Measurements from ENCODE around the gene RNF31.
"Not testable (repeated sequence)": the region's sequence is repeated elsewhere in the genome, so short reads cannot be mapped to it uniquely, and the experiment has no call there.

The RNF31 gene

DNA sequence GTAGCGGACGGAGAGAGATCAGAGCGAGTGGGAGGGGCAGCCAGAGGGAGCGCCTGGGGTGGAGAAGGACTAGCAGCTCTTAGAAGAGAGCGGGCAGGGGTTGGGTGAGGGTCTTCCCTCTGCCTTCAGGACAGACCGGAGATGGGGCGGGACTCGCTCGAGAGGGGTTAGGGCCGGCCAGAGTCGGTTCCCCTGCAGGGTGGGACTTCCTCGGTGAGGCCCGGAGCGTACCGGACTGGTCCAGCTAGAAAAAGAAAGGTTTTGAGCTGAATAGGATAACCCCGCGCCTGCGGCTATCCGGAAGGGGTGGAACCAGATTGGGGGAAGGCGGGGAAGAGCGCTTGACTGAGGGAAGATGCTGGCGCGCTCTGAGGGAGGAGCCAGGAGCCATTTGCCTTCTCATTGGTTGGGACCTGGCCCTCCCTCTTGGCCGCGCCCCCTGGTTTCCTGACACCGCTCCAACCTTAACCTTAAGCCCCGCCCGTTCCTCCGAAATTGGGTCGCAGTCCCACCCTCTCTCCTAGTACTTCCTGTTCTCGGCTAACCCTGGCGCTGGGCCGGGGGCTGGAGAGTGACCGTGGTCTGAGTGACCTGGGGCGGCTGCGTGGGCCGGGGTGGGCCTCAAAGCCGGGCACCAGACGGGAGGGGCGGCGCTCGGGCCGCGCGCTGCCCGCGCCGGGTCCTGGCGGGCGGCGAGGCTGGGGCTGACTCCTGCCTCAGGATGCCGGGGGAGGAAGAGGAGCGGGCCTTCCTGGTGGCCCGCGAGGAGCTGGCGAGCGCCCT is at the start of gene RNF31:
Gene RNF31, plus strand, starts transcription at position 521 of the 783 bp plus-strand sequence. Its CDS starts 201 bp downstream, at position 722.
- peak; percentile 95 for DNase-seq (ENCODE audit: low read depth)

DNA sequence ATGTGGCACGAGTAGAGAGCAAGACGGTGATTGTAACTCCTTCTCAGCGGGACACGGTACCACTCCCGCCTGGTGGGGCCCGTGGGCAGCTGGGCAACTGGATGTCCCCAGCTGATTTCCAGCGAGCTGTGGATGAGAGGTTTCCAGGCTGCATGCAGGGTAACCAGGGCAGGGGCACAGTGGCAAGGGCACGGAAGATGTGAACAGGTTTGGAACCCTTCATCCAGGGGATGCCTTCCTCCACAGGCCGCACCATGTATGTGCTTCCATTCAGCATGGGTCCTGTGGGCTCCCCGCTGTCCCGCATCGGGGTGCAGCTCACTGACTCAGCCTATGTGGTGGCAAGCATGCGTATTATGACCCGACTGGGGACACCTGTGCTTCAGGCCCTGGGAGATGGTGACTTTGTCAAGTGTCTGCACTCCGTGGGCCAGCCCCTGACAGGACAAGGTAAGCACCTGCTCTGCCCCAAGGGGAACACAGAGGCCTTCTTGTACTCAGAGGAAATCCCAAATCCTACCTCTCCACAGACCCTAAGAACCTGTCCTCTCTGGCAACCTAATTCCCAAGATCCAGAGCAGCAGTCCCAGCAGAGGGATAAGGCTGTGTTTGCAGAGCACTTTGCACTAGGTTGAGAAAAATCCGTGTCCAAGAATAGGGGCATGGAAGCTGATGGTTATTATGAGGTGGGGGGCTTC is 48.9 kb upstream of the RNF31 start:
- DNase-seq (ENCODE audit: low read depth): no peak

DNA sequence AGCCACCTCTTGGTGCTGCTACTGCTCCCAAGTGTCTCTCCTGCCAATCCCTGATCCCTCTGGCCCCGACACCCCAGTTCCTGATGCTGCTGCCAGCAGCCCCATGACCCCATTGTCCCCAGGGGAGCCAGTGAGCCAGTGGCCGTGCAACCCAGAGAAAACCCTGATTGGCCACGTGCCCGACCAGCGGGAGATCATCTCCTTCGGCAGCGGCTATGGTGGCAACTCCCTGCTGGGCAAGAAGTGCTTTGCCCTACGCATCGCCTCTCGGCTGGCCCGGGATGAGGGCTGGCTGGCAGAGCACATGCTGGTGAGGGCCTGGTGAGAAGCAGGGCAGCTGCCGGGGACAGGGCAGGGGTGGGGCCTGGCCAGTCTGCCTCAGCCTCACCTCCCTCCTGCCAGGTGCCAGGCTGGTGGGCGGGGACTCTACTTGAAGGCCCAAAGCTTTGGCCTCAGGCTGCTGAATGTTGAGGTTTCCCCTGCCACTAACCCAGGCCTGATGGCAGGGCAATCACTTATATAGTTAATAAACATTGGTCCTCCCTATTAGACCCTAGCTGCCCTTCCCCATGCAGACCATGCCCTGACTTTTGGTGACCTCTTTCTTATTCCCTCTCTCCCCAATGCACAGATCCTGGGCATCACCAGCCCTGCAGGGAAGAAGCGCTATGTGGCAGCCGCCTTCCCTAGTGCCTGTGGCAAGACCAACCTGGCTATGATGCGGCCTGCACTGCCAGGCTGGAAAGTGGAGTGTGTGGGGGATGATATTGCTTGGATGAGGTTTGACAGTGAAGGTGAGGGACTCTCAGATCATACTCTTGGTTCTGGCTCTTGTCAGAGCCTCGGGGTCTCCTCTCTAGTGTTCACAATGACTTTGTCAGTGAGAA is 48.1 kb upstream of the RNF31 start:
- DNase-seq (ENCODE audit: low read depth): no peak

DNA sequence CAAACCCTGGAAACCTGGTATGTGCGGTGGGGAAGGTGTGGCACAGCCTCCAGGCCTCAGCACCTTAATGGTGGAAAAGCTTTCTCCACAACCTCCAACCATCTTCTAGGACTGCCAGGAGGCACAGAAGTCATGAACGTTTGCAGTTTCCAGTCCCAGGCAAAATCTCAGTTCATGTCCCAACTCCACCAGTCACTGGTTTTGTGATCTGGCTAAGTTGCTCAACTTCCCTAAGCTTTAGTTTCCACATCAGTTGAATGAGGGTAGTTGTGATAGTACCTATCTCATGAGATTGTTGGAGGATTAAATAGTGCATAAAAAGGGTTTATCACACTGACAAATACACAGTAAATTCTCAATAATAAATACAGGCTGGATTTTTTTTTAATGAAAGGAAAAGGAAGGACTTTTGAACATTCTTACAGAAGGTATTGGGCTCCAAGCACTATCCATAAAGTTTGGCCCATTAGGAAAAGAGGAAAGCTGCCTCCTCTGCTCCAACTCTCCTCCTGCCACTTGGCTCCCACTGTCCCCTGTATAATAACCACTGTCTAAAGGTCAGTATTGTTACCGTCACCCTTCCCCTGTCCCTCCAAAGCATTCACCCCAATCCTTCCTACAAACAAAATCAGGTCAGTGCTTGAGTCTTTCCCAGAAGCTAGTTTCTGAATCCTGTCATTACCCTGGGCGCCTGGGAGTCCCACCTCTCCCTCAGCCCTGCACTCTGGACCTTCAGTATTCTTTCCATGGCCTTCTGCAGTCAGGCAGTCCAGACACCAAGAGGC is 46.9 kb upstream of the RNF31 start:
- no peak for DNase-seq (ENCODE audit: low read depth)

DNA sequence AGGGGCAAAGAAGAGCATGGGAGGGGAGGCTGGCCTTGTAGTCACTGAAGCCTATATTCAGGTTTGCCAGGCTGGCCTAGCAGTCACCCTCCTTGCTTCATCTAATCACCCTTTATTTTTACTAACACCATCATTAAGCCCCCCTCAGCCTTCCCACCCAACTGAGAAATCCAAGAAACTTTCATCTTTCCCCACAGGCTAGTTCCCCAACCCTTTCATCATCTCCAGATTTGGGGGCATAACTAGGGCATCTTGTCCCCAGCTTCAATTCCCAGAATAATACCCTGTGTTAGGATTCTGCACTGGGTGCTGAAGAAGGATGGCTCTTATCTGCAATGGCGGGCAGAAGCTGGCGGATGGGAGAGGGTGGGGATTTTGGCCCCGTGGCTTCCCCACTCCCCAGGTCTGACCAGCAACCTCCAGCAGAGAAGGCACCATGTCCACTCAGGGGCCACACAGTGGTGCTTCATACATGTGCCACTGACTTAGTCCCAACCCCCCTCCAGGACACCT is 46.3 kb upstream of the RNF31 start:
- no peak for DNase-seq (ENCODE audit: low read depth)

DNA sequence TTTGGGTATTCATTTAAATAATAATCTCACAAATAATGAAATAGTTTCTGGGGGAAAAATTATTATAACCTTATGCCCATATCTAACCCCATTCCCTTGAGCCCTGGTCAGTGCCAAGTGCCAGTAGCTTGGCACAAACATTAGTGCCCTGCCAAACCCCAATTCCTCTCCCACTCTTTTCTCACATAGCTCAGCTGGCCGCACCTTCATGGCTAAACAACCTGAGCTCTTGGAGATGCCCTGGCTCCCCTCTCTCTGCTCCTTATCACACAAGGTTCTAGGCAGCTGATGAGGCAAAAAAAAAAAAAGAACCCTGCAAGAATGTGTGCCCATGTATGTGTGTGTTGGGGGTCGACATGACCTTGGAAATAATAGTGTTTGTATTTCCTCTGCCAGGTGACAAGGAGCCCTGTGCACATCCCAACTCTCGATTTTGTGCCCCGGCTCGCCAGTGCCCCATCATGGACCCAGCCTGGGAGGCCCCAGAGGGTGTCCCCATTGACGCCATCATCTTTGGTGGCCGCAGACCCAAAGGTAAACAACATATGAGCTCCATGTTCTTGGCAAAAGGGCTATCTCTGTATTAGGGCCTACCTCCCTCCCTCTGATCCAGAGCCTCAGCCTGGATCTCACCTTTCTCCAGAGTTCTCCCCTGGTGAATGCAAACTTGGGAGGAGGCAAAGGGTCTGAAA is 44.8 kb upstream of the RNF31 start:
- DNase-seq (ENCODE audit: low read depth): no peak

DNA sequence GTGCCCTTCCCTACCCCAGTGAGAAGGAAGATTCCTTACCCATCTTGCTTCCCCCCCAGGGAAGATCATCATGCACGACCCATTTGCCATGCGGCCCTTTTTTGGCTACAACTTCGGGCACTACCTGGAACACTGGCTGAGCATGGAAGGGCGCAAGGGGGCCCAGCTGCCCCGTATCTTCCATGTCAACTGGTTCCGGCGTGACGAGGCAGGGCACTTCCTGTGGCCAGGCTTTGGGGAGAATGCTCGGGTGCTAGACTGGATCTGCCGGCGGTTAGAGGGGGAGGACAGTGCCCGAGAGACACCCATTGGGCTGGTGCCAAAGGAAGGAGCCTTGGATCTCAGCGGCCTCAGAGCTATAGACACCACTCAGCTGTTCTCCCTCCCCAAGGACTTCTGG is 43.8 kb upstream of the RNF31 start:
- no peak for DNase-seq (ENCODE audit: low read depth)

DNA sequence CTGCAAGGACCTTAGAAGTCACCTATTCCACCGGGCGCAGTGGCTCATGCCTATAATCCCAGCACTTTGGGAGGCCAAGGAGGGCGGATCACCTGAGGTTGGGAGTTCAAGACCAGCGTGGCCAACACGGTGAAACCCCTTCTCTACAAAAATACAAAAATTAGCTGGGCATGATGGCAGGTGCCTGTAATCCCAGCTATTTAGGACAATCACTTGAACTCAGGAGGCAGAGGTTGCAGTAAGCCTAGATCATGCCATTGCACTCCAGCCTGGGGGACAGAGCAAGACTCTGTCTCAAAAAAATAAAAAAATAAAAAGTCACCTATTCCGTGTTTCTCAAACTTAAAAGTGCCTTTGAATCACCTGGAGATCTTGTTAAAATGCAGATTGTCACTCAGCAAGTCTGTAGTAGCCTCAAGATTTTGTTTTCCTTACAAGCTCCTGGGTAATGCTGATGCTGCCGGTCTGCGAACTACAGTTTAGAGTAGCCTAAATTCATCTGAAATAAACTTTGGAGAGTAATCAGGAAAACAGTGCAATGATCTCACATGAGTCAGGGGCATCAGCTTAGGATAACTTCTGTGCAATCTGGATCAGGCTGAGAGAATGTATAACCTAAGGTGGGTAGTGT is 41.6 kb upstream of the RNF31 start:
- not testable (repeated sequence) for DNase-seq (ENCODE audit: low read depth)

DNA sequence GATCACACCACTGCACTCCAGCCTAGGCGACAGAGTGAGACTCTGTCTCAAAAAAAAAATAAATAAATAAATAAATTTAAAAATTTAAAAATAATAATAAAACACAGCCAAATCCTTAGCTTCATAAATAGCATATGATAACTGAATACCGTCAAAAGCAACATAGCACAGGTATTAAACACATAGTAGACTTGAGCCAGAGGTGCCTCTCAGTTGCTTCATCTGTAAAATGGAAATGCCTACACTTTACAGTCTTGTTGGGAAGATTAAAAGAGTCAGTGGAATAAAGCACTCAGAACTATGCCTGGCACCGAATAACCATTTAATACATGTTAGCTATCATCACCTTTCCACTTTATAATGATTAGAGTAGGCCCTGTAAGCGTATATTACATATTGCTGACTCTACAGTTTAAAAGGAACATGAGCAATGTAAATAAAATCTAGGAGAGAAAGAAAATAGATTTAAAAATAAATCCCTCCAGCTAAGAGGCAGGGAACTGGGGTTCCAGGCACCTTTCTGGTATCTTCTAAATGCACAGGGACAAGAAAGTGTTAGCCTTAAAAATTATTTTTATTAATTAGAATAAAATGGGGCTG is 40.5 kb upstream of the RNF31 start:
- DNase-seq (ENCODE audit: low read depth): no peak

DNA sequence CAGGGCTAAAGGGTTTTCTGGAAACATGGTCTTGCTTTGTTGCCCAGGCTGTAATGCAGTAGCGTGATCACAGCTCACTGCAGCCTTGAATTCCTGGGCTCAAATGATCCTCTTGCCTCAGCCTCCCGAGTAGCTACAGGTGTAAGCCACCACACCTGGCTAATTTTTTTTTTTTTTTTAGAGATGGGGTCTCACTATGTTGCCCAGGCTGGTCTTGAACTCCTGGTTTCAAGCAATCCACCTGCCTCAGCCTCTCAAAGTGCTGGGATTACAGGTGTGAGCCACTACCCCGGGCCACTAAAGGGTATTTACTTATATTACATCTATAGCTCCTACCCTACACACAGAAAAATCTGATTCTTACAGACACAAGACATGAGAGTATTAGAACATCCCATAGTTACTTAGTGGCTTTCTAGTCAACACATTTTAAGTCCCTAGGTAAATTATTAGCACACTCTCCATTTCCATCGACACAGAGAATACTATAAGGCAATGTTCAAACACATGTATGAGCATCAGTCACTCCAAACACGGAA is 38.9 kb upstream of the RNF31 start:
- no peak for DNase-seq (ENCODE audit: low read depth)

DNA sequence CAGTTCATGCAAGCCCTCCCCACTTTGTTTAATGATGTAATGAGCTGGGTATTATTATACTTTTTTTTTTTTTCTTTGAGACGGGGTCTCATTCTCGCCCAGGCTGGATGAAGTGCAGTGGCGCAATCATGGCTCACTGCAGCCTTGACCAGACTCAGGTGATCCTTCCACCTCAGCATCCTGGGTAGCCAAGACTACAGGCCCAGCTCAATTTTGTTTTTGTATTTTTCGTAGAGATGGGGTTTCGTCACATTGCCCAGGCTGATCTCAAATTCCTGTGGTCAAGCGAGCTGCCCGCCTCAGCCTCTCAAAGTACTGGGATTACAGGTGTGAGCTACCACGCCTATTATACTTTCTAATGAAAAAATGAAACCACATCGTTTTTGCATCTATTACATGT is 37.2 kb upstream of the RNF31 start:
- no peak for DNase-seq (ENCODE audit: low read depth)

DNA sequence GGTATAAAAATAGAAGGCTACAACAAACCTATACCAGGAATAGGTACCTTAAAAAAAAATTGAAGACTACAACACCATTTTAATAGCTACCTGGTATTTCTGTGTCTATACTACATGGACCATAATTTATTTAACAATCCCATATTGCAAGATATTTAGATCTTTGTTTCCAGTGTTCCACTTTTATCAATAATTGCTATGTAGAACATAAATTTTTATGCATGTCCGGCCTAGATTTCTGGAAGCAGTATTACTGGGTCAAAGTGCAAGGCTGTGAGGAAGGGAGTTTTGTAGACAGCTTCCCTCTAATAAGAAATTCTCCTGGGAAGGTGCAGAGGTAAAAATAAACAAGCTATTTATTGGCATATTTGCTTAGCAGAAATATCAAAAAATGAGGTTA is 36.8 kb upstream of the RNF31 start:
- no peak for DNase-seq (ENCODE audit: low read depth)

DNA sequence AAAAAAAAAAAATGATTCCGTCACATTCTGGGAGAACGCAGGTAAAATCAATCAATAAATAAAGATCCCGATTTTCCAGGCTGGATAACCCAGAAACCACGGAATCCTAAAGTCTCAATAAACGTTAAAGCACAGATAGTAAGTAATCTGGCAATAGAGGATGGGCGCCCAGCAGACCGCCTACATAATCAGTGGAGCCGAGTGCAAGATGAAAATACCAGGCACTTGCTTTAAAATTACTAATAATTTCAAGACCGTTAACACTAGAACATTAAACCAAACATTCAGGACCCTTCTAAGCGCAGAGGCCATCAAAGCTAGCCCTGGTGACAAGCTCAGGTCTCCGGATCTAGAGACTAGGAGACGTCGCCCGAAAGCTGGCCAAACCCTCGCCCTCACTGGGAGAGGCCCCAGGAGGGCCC is 33.9 kb upstream of the RNF31 start:
- DNase-seq (ENCODE audit: low read depth): no peak

DNA sequence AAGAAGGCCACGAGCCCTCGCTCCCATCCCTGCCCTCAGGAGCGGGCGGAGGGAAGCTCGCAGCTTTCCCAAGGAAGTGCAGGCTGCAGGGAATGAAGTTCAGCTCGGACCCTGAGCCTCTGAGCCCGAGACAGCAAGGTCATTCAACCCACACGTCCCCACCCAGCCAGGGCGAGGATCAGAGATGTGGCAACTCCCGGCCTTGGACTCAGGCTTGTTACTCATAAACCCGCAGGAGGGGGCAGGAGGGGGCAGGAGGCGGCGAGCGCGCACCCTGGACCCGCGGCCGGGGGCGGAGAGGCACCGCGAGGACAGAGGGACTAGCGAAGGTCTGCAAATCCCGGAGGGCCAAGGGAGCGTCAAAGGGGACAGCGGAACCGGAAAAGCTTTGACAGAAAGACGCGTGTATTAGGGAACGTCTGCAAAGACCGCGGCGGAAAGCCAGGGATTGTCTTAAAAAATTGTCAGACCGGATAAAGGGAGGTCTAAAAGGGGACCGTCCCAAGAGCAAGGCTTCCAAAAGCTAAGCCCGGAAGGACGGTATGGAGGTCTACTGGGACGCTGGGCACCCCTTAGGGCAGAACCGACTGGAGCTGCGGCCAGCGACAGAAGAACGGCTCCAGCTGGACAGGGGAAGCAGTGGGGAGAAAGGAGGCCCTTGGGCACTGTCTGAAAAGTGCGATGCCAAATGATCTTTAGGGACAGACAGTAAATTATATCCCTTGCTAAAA is 33.3 kb upstream of the RNF31 start:
- peak; percentile 55 for DNase-seq (ENCODE audit: low read depth)

DNA sequence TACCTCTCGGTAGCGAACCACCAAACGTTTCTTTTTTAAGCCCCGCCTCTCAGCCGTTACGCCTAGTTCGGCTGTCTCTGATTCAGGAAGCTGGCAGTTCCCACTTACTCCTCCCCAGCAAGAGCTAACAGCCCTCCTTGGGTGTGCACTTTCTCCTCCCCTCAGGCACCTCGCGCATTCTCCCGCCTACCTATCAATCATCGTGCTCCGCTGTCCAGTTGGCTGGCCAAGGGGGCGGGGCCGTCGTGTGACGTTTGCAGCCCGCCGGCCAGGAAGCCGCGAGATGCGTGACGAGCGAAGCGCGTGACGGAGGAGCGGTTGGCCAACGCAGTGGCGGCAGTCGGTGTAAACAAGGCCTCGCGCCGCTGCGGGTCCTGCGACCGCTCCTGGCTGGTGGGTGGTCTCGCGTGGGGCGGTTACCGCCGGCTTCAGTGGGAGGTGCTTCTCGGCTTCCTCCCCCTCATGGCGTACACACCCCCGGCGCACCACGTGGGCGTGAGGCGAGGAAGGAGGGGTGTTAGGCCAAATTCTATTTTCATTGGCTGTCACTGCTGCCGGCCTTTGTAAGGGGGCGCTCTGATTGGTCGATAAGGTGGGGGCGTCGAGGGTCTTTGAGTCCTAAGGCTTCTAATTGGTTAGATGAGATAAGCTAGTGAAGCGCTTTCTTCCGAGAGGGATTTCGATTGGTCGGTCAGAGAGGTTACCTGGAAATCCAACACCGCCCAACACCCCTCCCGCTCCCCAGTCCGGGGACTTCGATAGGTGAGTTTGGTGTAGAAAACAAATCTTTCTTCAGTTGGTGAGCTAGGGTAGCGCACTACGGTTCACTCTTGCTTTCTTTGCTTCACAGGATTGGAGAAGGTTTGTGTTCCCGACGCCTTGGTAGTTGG is 32.5 kb upstream of the RNF31 start, which contains the start of the genes DCAF11 and NRL:
Gene DCAF11, plus strand, starts transcription at position 246 of the 890 bp plus-strand sequence. CDS start 818 bp downstream, outside the sequence.
Gene NRL, minus strand, starts transcription at position 418 of the 890 bp plus-strand sequence. CDS start 32,101 bp downstream, outside the sequence.
- peak; percentile 94 for DNase-seq (ENCODE audit: low read depth)

DNA sequence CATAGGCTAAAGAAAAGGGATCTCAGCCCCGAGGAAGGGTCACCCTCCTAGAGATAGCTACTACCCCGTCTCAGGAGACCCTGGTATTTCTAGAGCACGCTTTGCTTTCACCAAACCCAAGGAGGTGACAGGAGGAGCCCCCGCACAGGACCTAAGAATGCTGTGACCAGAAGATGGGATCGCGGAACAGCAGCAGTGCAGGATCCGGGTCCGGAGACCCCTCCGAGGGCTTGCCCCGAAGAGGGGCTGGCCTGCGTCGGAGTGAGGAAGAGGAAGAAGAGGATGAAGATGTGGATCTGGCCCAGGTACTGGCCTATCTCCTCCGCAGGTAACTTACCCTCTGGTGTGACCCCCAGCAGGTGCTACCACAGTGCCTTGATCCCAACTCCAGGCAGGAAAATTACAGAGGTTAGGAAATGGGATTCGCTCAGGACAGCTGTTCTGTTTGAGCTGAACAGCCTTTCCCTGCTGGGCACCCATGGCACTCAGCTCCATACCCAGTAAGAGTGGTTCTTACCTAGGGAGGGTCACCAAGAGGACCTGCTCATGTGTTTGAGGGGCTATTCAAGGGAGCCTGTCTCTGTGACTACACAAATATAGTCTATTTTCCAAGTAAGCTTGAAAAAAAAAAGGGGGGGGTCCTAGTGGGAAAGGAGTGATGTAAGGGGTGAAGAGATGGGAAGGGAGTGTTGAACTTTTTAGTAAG is 31.7 kb upstream of the RNF31 start:
- no peak for DNase-seq (ENCODE audit: low read depth)
